Myocyte (in vitro differentiated cells): Measurements from ENCODE around the gene FAM170B. TPM values are rescaled to one million over a fixed set of nuclear protein-coding genes. Genes with fewer than 3 reads are reported as not detected.

ENCODE experiments used
- total RNA-seq: library from RNA; depleted of rRNA; stranded (reverse); fragments of >200 nt; gene quantifications from 2 replicates; pipeline ENCODE4 v1.2.3, GENCODE V29; 2014

The FAM170B gene
- total RNA-seq, 1 donor from 2014 or later = not detected

Other genes starting within 250 kb of the FAM170B start
- not detected in 2 replicates for gene LRRC18, start 194.2 kb downstream of the FAM170B start, total RNA-seq
- 21.5 and 25.2 TPM in 2 replicates for gene VSTM4, start 18.5 kb downstream of the FAM170B start, total RNA-seq
- gene TMEM273, start 54.4 kb upstream of the FAM170B start, total RNA-seq = 0.32 TPM in 1 of 2 replicates, not detected in the other
- 0.68 and 1.8 TPM in 2 replicates for gene C10orf71, start 165.1 kb upstream of the FAM170B start, total RNA-seq